Subcutaneous adipose tissue (tissue), 4 donors: ENCODE measurements around the gene APOL3. TPM values are rescaled to one million over a fixed set of nuclear protein-coding genes. Genes with fewer than 3 reads are reported as not detected.

Experiments
- CTCF ChIP-seq: fragments of 450-650 bp; IDR thresholded peaks from one replicate; pipeline ENCODE4 v1.5.1; 2016; ENCODE audit warnings: low read depth, mild to moderate bottlenecking, control low read depth, antibody characterized with exemption, moderate library complexity
- total RNA-seq, 4 donors: library from RNA; depleted of rRNA; stranded (reverse); fragments of >200 nt; gene quantifications; one replicate each; pipeline ENCODE4 v1.1.0, GENCODE V29; 2016

The APOL3 gene
- total RNA-seq, 4 donors from 2014 or later = 99.3 to 166 (median 121) TPM

- no peak for TF ChIP-seq CTCF
Measured at GRCh38 chr22:36194385-36194784, 33.8 kb upstream of the APOL3 start.

- TF ChIP-seq CTCF = no peak
Measured at GRCh38 chr22:36193577-36193976, 33.0 kb upstream of the APOL3 start.

GRCh38 chr22:36193171-36193570, 32.6 kb upstream of the APOL3 start:
- no peak for TF ChIP-seq CTCF

GRCh38 chr22:36192542-36192941, 32.0 kb upstream of the APOL3 start:
- TF ChIP-seq CTCF = no peak

GRCh38 chr22:36191106-36191836, 30.7 kb upstream of the APOL3 start:
- TF ChIP-seq CTCF = no peak

- TF ChIP-seq CTCF = no peak
Measured at GRCh38 chr22:36185828-36186624, 25.5 kb upstream of the APOL3 start.

GRCh38 chr22:36184433-36185025, 24.0 kb upstream of the APOL3 start:
- no peak for TF ChIP-seq CTCF
